CD14-positive monocyte (primary cell): ENCODE data around the gene WIPF2. TPM values are rescaled to one million over a fixed set of nuclear protein-coding genes. Genes with fewer than 3 reads are reported as not detected.

Experiments used
- DNase-seq, 3 donors: peaks; one replicate each; pipeline ENCODE4 v3.0.0-alpha.2; 2011 to 2022
- H2AFZ ChIP-seq: 2 replicates; pipeline ENCODE4 v1.6.0; 2012; ENCODE audit warnings: mild to moderate bottlenecking, low read depth, low read length, inconsistent platforms; ENCODE audit not compliant: insufficient read depth, poor library complexity, severe bottlenecking
- H3K27ac ChIP-seq, 2 donors: 1 replicate in 1 of 2; 2 replicates in 1 of 2; pipeline ENCODE4 v1.5.1; 2012 to 2013; ENCODE audit warnings: low read length in 2 of 2, control low read depth in 1 of 2, inconsistent platforms in 1 of 2, low read depth in 1 of 2, mild to moderate bottlenecking in 1 of 2
- H3K27me3 ChIP-seq, 2 donors: one replicate each; pipeline versions ENCODE4 v1.6.0 to v1.6.1; 2011 to 2013; ENCODE audit warnings: low read length in 2 of 2; ENCODE audit not compliant: control insufficient read depth in 2 of 2, insufficient read depth in 2 of 2
- H3K36me3 ChIP-seq, 2 donors: replicated peaks in 1 of 2; 1 replicate in 1 of 2; 2 replicates in 1 of 2; pipeline versions ENCODE4 v1.5.1 to v1.6.1; 2012 to 2013; ENCODE audit warnings: low read length in 2 of 2, control low read depth in 1 of 2, inconsistent platforms in 1 of 2, mild to moderate bottlenecking in 1 of 2; ENCODE audit not compliant: insufficient read depth in 2 of 2, control insufficient read depth in 1 of 2
- H3K4me1 ChIP-seq, 2 donors: 1 replicate in 1 of 2; 2 replicates in 1 of 2; pipeline versions ENCODE4 v1.5.1 to v1.6.1; 2012 to 2013; ENCODE audit warnings: low read length in 2 of 2, control low read depth in 1 of 2, inconsistent platforms in 1 of 2, mild to moderate bottlenecking in 1 of 2, moderate library complexity in 1 of 2; ENCODE audit not compliant: insufficient read depth in 2 of 2, control insufficient read depth in 1 of 2
- H3K4me2 ChIP-seq: replicated peaks from 2 replicates; pipeline ENCODE3; 2012; ENCODE audit warnings: low read length, moderate library complexity, mild to moderate bottlenecking; ENCODE audit not compliant: poor library complexity, severe bottlenecking; ENCODE audit errors: extremely low read depth
- H3K4me3 ChIP-seq, 3 experiments: fragments of 200-600 bp in 1 of 3; sonication (generic) in 1 of 3; replicated peaks in 1 of 3; 1 replicate in 2 of 3; 2 replicates in 1 of 3; pipeline ENCODE4 v1.5.1; 2011 to 2013; ENCODE audit warnings: low read length in 3 of 3, mild to moderate bottlenecking in 3 of 3, control low read depth in 2 of 3, low read depth in 2 of 3, inconsistent platforms in 1 of 3, moderate library complexity in 1 of 3
- H3K79me2 ChIP-seq: 2 replicates; pipeline ENCODE4 v1.6.0; 2012; ENCODE audit warnings: mild to moderate bottlenecking, control low read depth, inconsistent platforms, low read length, moderate library complexity; ENCODE audit not compliant: insufficient read depth
- H3K9ac ChIP-seq: 2 replicates; pipeline ENCODE4 v1.6.0; 2017; ENCODE audit warnings: low read length, mild to moderate bottlenecking; ENCODE audit not compliant: insufficient read depth, poor library complexity, severe bottlenecking
- H3K9me3 ChIP-seq, 2 donors: replicated peaks in 1 of 2; 1 replicate in 1 of 2; 2 replicates in 1 of 2; pipeline versions ENCODE4 v1.5.1 to v1.6.1; 2012 to 2013; ENCODE audit warnings: low read length in 2 of 2, control low read depth in 1 of 2; ENCODE audit not compliant: control insufficient read depth in 1 of 2, insufficient read depth in 1 of 2
- H4K20me1 ChIP-seq: 2 replicates; pipeline ENCODE4 v1.6.0; 2012; ENCODE audit warnings: mild to moderate bottlenecking, low read length, control low read depth, moderate library complexity; ENCODE audit not compliant: insufficient read depth
- H3K27ac Mint-ChIP-seq, 7 donors: one replicate each; pipeline ENCODE4 v1.8.0; 2020; ENCODE audit warnings: mild to moderate bottlenecking in 7 of 7, mixed read lengths in 7 of 7, moderate library complexity in 6 of 7, inconsistent platforms in 2 of 7
- H3K27me3 Mint-ChIP-seq, 3 donors: one replicate each; pipeline ENCODE4 v1.8.0; 2021 to 2022; ENCODE audit warnings: low read depth in 3 of 3, mild to moderate bottlenecking in 3 of 3, mixed read lengths in 3 of 3, moderate library complexity in 3 of 3, inconsistent platforms in 1 of 3
- H3K36me3 Mint-ChIP-seq, 2 donors: one replicate each; pipeline ENCODE4 v1.8.0; 2020; ENCODE audit warnings: mixed read lengths in 2 of 2, inconsistent platforms in 1 of 2, mild to moderate bottlenecking in 1 of 2
- H3K4me1 Mint-ChIP-seq: one replicate; pipeline ENCODE4 v1.8.0; 2020; ENCODE audit warnings: mild to moderate bottlenecking, mixed read lengths
- H3K4me3 Mint-ChIP-seq, 2 donors: one replicate each; pipeline ENCODE4 v1.8.0; 2020; ENCODE audit warnings: mild to moderate bottlenecking in 2 of 2, mixed read lengths in 2 of 2, moderate library complexity in 1 of 2
- H3K9me3 Mint-ChIP-seq, 7 donors: one replicate each; pipeline ENCODE4 v1.8.0; 2020 to 2022; ENCODE audit warnings: mixed read lengths in 7 of 7, mild to moderate bottlenecking in 6 of 7, moderate library complexity in 6 of 7, inconsistent platforms in 2 of 7
- CTCF ChIP-seq: fragments of 200-600 bp; IDR thresholded peaks from one replicate; pipeline ENCODE4 v1.8.0; 2022; ENCODE audit warnings: antibody characterized with exemption, mild to moderate bottlenecking
- WGBS: methylation state at CpG from one replicate; pipeline ENCODE4 v1.1.5; 2013; ENCODE audit warnings: missing lambda C conversion rate; ENCODE audit not compliant: insufficient coverage; 5-methylcytosine and 5-hydroxymethylcytosine counted together
- intact Hi-C, 2 donors: fragments of 100-400 bp; cut with micrococcal nuclease; formaldehyde crosslinking; loops; one replicate each; pipeline versions ENCODE4 v1.15.0 to v1.15.1; 2023
- polyA plus RNA-seq, 3 donors: library from polyadenylated mRNA; depleted of rRNA in 1 of 3; unstranded in 2 of 3; stranded (reverse) in 1 of 3; fragments of 300-500 nt in 2 of 3; fragments of >200 nt in 1 of 3; fragmentation: Illumina TruSeq in 2 of 3; gene quantifications; 1 replicate in 2 of 3; 2 replicates in 1 of 3; pipeline ENCODE4 v1.2.3, GENCODE V29; 2012 to 2021

The WIPF2 gene
- polyA plus RNA-seq, 3 donors: 5.2 to 9.7 (median 8.4) TPM

- DNase-seq: peak in 1 of 3 donors; percentile 59
- peaks cover 69 to 71% of the 10 kb centered on the region in 2 donors for H3K4me1 ChIP-seq
- peak overlapping the region; percentile 97 for H3K9ac ChIP-seq
These were observed 101.8 kb downstream of the WIPF2 start for GRCh38 chr17:40320756-40321523.

More at GRCh38 chr17:40320756-40321523, 101.8 kb downstream of the WIPF2 start:
- Mint-ChIP-seq H3K27me3 (peaks cover 0 to 11% (median 5%) of the 10 kb centered on the region in 3 donors), H3K4me1 (peaks cover 64% of the 10 kb centered on the region), H3K9me3 (peaks cover 0 to 5% (median 0%) of the 10 kb centered on the region in 7 donors), H3K4me3 (peak overlapping the region; percentile 99), H3K27ac (peak overlapping the region; percentile 99 to 100 (median 100)), H3K36me3 (peaks cover 17 to 47% of the 10 kb centered on the region in 2 donors)
- Histone ChIP-seq H3K4me3 (peak overlapping the region; percentile 75 to 100 (median 100)), H3K9me3 (no peaks in the 10 kb centered on the region), H3K79me2 (peaks cover 87% of the 10 kb centered on the region), H3K4me2 (peak overlapping the region; percentile 97), H3K27me3 (no peaks in the 10 kb centered on the region), H4K20me1 (peaks cover 41% of the 10 kb centered on the region), H3K27ac (peak overlapping the region; percentile 99 to 100), H3K36me3 (no peaks in the 10 kb centered on the region), H2AFZ (no peak overlapping the region)
- intact Hi-C loops: loop anchor here in 1 of 2 donors (5.0 kb wide), 1 partner anchor 224 kb away; no protein-coding TSS in a partner anchor
- TF ChIP-seq CTCF: no peak
- 94% methylated on average over 3 of the region's 19 CpGs for WGBS
